Cardiac fibroblast (primary cell): Measurements from ENCODE around the gene TBX2.

Experiments
- DNase-seq, 2 donors: peaks; one replicate each; pipeline versions ENCODE4 v3.0.0 to v3.0.0-alpha.2; 2010; ENCODE audit warnings: low read depth in 2 of 2
- H3K4me3 ChIP-seq, 2 donors: replicated peaks in 1 of 2; 1 replicate in 1 of 2; 2 replicates in 1 of 2; pipeline ENCODE4 v1.5.1; 2011; ENCODE audit warnings: low read depth in 2 of 2, low read length in 2 of 2, mild to moderate bottlenecking in 2 of 2, moderate library complexity in 1 of 2
- TF ChIP-seq, protein P1 (sequence below): IDR thresholded peaks from one replicate; pipeline ENCODE4 v1.5.1; 2011; ENCODE audit warnings: low read depth, mild to moderate bottlenecking, low read length, inconsistent platforms

Gene TBX2

DNA sequence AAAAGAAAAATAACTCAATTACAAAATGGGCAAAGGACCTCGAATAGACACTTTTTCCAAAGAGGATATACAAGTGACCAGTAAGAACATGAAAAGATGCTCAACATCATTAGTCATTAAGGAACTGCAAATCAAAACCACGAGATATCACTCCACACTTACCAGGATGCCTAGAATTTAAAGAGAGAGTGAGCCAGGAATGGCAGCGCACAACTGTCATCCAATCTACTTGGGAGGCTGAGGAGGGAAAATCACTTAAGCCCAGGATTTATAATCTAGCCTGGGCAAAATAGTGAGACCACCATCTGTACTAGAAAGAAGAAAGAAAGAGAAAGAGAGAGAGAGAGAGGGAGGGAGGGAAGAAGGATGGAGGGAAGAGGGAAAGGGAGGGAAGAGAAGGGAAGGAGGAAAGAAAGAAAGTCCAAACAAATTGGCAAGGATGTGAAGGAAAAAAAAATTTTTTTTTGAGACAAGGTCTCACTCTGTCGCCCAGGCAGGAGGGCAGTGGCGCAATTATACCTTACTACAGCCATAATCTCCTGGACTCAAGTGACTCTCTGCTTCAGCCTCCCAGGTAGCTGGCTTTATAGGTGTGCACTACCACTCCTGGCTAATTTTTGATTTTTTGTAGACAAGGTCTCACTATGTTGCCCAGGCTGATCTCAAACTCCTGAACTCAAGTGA is 22.6 kb downstream of the TBX2 start:
- TF ChIP-seq, protein P1, sequence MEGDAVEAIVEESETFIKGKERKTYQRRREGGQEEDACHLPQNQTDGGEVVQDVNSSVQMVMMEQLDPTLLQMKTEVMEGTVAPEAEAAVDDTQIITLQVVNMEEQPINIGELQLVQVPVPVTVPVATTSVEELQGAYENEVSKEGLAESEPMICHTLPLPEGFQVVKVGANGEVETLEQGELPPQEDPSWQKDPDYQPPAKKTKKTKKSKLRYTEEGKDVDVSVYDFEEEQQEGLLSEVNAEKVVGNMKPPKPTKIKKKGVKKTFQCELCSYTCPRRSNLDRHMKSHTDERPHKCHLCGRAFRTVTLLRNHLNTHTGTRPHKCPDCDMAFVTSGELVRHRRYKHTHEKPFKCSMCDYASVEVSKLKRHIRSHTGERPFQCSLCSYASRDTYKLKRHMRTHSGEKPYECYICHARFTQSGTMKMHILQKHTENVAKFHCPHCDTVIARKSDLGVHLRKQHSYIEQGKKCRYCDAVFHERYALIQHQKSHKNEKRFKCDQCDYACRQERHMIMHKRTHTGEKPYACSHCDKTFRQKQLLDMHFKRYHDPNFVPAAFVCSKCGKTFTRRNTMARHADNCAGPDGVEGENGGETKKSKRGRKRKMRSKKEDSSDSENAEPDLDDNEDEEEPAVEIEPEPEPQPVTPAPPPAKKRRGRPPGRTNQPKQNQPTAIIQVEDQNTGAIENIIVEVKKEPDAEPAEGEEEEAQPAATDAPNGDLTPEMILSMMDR, result no peak
- no peak overlapping the region for H3K4me3 ChIP-seq

DNA sequence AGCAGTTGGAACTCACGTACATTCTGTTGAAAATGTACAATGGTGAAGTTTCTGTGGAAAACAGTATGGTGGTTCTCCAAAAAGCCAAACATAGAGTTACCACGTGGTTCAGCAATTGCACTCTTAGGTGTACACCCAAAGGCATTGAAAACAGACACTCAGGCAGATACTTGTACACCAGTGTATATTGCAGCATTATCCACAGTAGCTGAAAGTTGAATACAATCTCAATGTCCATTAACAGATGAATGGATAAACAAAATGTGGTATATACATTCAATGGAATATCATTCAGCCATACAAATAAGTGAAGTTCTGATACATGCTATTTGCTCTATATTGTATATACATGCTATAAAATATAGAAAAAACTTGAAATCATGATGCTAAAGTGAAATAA is 23.2 kb downstream of the TBX2 start:
- H3K4me3 ChIP-seq, result no peak overlapping the region
- DNase-seq, result no peak
- TF ChIP-seq, protein P1, result no peak

More for the DNA sequence above, 22.6 kb downstream of the TBX2 start:
- DNase-seq, result no peak

DNA sequence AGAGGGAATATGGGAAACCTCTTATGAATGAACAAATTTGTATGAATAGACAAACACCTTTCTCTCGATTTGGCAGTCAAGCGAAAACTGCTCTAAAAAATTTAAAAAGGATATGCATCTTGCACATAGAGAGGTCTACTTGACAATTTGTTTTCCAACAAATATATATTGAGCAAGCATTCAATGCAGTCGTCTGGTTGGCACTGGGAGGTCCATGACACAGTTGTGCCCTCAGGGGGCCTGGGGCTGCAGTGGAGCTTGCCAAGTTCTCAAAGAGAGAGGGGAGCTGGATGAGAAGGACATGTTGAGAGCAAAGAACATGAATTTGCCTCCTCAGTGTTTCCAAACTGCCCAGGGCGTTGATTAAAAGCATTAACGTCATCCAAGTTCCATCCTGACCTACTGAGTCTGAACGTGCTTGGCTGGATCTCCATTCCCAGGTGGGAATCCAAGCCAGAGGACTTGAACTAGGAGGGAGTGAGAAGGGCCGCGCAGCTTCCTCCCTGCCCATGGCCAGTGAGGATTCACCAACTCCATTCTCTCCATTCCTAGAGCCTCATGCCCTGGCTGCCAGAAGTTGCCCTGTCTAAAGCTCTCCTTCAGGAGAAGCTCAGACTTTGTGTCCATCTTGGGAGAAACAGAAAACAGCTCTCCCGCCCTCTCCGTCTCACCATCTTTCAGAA is 24.5 kb downstream of the TBX2 start:
- no peak for DNase-seq
- H3K4me3 ChIP-seq, result no peak overlapping the region
- TF ChIP-seq, protein P1, result no peak

DNA sequence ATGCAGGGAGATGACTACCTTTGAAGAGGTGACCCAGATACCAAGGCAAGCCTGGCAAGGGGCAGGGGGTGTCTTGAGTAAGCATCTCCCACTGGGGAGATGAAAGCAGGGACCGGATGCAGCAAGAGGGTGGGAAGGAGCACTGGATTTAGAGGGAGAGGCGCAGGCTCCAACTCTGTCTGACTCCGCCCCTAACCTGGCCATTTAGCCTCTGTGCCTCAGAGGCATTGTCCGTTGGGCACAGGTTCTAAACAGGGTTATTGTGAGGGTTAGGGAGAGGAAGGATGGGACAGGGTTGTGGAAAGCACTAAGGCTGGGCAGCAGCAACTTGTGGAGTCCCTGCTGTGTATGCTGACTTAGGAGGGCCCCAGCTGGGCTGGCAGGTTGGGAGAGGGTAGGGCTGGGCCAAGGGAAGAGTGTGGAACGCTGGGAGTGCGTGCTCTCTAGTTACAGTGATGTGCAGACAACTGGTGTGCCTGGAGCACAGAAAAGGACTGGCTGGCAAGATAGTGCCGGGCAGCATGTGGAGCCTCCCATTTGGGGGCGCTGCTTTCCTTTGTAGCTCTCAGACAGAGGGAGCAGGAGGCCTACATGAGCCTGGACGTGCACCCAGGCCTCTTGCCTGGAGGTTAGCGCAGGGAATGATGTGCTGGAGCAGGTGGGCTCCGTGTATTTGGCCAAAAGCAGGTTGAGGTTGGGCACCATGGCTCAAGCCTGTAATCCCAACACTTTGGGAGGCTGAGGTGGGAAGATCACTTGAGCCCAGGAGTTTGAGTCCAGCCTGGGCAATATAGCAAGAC is 26.2 kb downstream of the TBX2 start:
- no peak for DNase-seq
- TF ChIP-seq, protein P1, result no peak
- H3K4me3 ChIP-seq, result no peak overlapping the region

DNA sequence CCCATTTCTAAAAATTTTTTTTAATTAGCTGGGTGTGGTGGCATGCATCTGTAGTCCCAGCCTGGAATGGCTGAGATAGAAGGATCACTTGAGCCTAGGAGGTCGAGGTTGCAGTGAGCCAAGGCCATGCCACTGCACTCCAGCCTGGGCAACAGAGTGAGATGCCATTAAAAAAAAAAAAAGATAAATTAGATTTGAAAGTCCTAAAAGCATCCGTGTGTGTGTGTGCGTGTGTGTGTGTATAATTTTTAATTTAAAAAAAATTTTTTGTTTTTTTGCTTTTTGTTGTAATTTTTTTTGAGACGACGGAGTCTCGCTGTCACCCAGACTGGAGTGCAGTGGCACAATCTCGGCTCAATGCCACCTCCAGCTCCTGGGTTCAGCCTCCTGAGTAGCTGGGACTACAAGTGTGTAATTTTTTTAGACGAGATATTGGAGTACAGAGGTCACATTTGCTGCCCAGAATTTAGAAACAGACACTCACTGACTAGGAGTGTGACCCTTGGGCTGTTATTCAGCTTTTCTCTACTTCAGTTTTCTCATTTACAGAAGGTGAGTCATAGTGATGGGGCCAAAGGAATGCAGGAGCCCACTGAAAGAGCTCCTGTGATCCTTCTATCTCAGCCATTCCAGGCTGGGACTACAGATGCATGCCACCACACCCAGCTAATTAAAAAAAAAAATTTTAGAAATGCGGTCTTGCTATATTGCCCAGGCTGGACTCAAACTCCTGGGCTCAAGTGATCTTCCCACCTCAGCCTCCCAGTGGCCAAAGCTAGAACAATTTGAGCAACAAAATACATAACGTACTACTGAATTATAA is 27.1 kb downstream of the TBX2 start:
- peak in 1 of 2 donors; percentile 53 for DNase-seq
- TF ChIP-seq, protein P1, result no peak
- H3K4me3 ChIP-seq, result no peak overlapping the region

DNA sequence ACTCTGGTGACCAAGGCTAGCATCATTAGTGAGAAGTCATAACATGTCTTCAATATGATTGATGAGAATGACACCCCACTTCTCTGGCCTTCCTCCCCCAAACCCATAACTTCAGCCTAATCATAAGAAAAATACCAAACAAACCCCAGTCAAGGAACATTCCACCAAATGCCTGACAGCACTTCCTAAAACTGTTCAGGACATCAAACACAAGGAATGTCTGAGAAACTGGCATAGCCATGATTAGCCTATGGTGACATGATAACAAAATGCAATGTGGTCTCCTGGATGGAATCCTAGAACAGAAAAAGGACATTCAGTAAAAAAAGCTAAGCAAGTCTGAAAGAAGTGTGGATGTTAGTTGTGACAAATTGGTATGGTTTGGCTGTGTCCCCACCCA is 27.9 kb downstream of the TBX2 start:
- DNase-seq, result no peak
- H3K4me3 ChIP-seq, result no peak overlapping the region
- TF ChIP-seq, protein P1, result no peak
